ENCODE measurements around the gene NDUFAF8.
A peak's percentile ranks its signal among the peaks of the same experiment; 100 is the strongest.

DNA sequence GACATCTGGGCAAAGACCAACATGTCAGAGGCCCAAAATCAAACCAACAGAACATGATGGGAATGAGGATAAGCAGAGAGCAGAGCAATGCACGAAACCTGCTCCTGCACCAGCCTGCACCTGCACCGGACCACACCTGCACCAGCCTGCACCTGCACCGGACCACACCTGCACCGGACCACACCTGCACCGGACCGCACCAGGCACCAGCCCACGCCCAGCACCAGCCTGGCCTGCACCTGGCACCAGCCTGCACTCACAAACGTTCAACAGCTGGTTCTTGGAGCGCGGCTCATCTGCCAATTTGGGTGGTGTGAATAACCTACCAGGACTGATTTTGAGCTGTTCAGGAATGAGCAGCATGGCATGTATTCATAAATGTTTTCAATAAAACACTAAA, 34.5 kb upstream of the NDUFAF8 start:
- TF ChIP-seq, protein P1, sequence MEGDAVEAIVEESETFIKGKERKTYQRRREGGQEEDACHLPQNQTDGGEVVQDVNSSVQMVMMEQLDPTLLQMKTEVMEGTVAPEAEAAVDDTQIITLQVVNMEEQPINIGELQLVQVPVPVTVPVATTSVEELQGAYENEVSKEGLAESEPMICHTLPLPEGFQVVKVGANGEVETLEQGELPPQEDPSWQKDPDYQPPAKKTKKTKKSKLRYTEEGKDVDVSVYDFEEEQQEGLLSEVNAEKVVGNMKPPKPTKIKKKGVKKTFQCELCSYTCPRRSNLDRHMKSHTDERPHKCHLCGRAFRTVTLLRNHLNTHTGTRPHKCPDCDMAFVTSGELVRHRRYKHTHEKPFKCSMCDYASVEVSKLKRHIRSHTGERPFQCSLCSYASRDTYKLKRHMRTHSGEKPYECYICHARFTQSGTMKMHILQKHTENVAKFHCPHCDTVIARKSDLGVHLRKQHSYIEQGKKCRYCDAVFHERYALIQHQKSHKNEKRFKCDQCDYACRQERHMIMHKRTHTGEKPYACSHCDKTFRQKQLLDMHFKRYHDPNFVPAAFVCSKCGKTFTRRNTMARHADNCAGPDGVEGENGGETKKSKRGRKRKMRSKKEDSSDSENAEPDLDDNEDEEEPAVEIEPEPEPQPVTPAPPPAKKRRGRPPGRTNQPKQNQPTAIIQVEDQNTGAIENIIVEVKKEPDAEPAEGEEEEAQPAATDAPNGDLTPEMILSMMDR (IDR thresholded peaks at IDR 0.05) = no peak
- TF ChIP-seq POLR2A (IDR thresholded peaks at IDR 0.05) (no peak), POLR2AphosphoS5 (IDR thresholded peaks at IDR 0.05) (peak in 1 of 3 donors; percentile 43), EP300 (IDR thresholded peaks at IDR 0.05; ENCODE audit: low read depth) (no peak)

All from transverse colon (tissue), 4 donors.